GM12873 (cell line): Measurements from ENCODE around the gene TMEM161A.

Experiments used
- CTCF ChIP-seq: IDR thresholded peaks from 2 replicates; pipeline ENCODE4 v1.5.1; 2012; ENCODE audit warnings: low read depth, mild to moderate bottlenecking, moderate library complexity, low read length, control low read depth; ENCODE audit not compliant: insufficient read depth; ENCODE audit errors: missing control alignments

The TMEM161A gene

DNA sequence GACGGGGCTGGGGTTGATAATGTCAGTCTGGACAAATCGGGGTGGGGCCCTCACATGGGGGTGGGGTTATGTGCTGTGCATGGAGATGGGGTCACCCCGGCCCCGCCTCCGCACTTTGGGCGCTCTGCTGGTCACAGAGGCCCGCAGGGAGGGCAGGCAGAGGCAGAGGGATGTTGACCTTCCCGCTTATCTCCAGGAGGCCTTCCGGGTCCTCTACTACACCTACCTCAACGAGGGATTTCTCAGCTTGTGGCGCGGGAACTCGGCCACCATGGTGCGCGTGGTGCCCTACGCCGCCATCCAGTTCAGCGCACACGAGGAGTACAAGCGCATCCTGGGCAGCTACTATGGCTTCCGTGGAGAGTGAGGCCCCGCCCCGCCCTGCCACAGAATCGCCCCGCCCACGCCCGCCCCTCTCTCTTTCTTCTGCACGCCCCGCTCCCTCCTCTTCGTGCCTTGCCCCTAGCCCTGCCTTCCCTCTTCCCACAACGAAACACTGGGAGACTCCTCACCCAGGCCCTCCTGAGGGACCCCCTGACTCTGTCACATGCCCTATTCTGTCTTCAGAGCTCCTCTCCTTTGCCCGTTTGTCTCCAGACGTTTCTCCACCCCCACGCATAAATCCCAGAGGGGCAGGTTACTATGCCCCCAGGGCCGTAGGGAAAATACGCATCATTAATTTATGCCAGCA, 32.8 kb downstream of the TMEM161A start:
- no peak for TF ChIP-seq CTCF

GRCh38 chr19:19103167-19103566, 35.1 kb downstream of the TMEM161A start:
- TF ChIP-seq CTCF = no peak

GRCh38 chr19:19101540-19101939, 36.7 kb downstream of the TMEM161A start:
- TF ChIP-seq CTCF = no peak

DNA sequence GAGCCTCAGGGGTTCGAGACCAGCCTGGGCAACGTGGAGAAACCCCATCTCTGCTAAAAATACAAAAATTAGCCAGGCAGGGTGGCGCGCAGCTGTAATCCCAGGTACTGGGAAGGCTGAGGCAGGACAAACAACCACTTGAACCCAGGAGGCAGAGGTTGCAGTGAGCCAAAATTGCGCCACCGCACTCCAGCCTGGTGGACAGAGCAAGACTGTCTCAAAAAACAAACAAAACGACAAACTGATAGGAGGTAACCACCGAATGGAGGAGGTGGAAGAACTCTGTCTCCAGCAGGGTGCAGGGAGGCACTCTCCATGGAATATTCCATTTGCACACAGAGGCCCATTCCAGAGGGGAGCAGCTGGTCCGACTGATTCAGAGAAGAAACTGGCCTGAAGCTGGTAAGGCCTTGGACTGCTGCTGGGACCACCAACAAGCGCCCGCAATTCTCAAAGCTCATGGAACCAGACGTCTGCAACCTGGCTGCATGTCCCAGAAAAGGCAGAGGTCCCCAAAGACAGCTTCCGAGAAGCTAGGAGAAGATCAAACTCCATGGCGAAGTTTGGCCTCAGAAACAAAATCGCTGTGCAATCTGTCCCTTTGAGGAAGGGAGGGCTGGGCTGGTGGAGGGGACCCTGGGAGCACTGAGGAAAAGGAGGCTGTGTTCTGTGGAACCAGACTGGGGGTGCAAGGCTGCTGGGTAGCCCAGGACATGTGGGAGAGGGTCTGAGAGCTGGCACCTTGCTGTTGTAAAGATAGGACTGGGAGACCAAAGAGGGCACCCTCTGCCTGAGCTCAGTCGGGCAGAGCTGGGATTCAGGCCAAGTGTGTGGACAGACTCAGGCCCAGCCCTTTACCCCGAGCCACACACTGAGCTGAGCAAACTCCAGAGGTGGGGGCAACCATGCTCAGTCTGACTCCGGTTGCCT, 39.3 kb downstream of the TMEM161A start:
- no peak for TF ChIP-seq CTCF

DNA sequence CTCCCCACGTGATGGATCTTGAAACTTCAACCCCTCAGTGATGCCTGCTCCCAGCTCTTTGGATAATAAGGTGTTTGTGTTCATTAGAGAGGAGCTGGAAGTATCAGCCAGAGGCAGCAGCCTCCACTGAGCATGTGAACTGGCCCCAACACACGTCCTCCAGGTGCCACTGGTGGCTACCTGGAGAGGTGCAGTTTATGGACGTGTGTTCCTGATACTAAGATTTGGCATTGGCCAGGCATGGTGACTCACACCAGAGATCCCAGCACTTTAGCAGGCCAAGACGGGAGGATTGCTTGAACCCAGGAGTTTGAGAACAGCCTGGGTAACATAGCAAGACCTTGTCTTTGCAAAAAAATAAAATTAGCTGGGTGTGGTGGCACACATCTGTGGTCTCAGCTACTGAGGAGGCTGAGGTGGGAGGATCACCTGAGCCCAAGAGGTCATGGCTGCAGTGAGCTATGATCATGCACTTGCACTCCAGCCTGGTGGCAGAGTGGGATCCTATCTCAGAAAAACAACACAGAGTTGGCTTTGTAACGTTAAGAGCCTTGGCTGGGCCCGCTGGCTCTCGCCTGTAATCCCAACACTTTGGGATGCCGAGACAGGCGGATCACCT, 40.1 kb downstream of the TMEM161A start:
- TF ChIP-seq CTCF = no peak

DNA sequence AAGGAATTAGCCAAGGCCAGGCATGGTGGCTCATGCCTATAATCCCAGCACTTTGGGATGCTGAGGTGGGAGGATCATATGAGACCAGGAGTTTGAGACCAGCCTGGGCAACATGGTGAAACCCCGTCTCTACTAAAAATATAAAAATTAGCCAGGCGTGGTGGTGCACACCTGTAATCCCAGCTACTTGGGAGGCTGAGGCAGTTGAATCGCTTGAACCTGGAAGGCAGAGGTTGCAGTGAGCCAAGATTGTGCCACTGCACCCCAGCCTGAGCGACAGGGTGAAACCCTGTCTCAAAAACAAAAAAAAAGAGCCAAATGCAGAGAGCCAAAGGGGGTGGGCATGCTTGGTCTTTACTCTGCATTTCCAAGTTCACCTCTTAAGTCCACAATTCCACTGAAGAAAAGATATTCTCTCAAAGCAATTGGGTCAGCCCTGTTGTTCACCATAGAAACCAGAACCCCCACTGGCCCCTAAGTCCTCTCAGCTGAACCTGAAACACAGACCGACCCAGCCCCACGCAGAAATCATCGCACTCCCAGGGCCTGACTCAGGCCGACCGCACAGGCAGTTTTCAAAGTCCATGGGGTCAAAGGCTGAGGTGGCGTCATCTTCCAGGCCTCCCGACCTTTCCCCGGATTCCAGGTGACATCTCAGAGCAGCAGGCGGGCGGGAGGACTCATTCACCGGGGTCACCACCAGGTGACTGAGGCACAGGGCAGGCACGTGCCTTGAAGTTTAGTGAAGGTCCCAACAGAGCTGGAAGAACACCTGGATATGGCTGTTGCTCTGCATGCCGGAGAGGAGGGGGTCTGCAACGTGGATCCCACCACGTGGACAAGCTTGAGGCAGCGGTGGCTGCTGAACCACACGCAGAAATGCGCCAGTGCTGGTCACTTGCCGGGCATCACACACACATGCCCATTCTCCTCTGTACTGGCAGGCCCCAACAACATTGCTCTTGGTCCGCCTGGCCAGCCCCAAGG, 41.3 kb downstream of the TMEM161A start:
- TF ChIP-seq CTCF = no peak
